ENCODE data around the gene DMAC2.
"Not testable (repeated sequence)": the region's sequence is repeated elsewhere in the genome, so short reads cannot be mapped to it uniquely, and the experiment has no call there.

DNA sequence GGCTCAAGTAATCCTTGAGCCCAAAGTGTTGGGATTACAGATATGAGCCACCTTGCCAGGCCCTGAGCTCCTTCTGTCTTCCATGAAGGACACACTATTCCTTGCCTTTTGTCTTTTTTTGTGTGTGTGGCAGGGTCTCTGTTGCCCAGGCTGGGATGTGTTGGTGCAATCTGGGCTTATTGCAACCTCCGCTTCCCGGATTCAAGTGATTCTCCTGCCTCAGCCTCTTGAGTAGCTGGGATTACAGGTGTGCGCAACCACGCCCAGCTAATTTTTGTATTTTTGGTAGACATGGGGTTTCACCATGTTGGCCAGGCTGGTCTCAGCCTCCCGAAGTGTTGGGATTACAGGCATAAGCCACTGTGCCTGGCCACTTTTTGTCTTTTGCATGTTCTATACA is 30.9 kb downstream of the DMAC2 start:
- TF ChIP-seq, protein P1, sequence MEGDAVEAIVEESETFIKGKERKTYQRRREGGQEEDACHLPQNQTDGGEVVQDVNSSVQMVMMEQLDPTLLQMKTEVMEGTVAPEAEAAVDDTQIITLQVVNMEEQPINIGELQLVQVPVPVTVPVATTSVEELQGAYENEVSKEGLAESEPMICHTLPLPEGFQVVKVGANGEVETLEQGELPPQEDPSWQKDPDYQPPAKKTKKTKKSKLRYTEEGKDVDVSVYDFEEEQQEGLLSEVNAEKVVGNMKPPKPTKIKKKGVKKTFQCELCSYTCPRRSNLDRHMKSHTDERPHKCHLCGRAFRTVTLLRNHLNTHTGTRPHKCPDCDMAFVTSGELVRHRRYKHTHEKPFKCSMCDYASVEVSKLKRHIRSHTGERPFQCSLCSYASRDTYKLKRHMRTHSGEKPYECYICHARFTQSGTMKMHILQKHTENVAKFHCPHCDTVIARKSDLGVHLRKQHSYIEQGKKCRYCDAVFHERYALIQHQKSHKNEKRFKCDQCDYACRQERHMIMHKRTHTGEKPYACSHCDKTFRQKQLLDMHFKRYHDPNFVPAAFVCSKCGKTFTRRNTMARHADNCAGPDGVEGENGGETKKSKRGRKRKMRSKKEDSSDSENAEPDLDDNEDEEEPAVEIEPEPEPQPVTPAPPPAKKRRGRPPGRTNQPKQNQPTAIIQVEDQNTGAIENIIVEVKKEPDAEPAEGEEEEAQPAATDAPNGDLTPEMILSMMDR (IDR thresholded peaks at IDR 0.05; ENCODE audit: extremely low read depth in 1 of 2, insufficient read depth in 1 of 2, low read depth in 1 of 2, low read length in 2 of 2): not testable (repeated sequence)
- not testable (repeated sequence) for TF ChIP-seq POLR2A (IDR thresholded peaks at IDR 0.05; ENCODE audit: low read depth, low read length); POLR2AphosphoS5 (IDR thresholded peaks at IDR 0.05; ENCODE audit: insufficient read depth, low read depth, low read length)

Measured in endothelial cell of umbilical vein (primary cell).